ENCODE measurements around the gene CCL7. TPM values are rescaled to one million over a fixed set of nuclear protein-coding genes. Genes with fewer than 3 reads are reported as not detected.

The CCL7 gene
- total and polyA plus RNA-seq, 4 donors = not detected

DNA sequence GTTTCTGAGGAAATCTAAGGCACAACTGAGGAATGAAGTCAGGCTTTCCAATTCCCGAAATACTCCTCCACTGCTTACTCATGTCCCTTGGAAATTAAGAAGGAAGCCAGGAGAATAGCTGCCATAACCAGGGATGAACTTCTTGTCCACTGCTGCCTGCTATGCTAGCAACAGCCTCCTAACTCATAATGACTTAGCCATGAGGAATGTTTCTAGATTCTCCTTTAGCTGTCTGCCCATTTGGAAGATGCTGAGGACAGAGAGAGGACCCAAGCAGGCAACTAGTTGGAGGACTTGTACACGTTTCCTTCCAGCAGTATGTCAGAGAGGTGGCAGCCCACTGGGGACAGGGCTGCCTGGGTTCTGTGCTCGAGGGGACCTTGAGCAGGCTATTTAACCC, 15.9 kb upstream of the CCL7 start (continued):
- TF ChIP-seq REST (IDR thresholded peaks at IDR 0.05) (peak; percentile 84), YY1 (IDR thresholded peaks at IDR 0.05) (no peak)

- peak within 1 kb of the TSS in 1 of 2 donors; percentile 19 for H3K9ac ChIP-seq (ENCODE audit: low read depth in 1 of 2, low read length in 2 of 2)
- peaks cover 0 to 4% (median 2%) of the 10 kb centered on the region in 4 donors for H3K4me1 ChIP-seq (ENCODE audit: control insufficient read depth in 4 of 4, insufficient read depth in 4 of 4, low read length in 3 of 4)
- H3K36me3 ChIP-seq (ENCODE audit: control insufficient read depth in 4 of 4, insufficient read depth in 3 of 4, low read depth in 1 of 4, low read length in 3 of 4) = no peaks in the 10 kb centered on the region
- no peaks in the 10 kb centered on the region for H3K27me3 ChIP-seq (ENCODE audit: control insufficient read depth in 4 of 4, insufficient read depth in 4 of 4, low read length in 3 of 4)
- no peak for DNase-seq (ENCODE audit: low spot score)
- 14% methylated on average over 11 of the region's 11 CpGs for WGBS
- peak within 1 kb of the TSS; percentile 1 to 18 (median 16) for H3K4me3 ChIP-seq (ENCODE audit: low read depth in 1 of 3, low read length in 3 of 3)
- peak within 1 kb of the TSS; percentile 51 to 61 for H3K27ac ChIP-seq (ENCODE audit: low read depth in 1 of 2, low read length in 2 of 2)
- H3K9me3 ChIP-seq (ENCODE audit: control insufficient read depth in 4 of 4, low read length in 3 of 4) = no peaks in the 10 kb centered on the region
- TF ChIP-seq REST (IDR thresholded peaks at IDR 0.05) (peak; percentile 24), SP1 (IDR thresholded peaks at IDR 0.05) (peak; percentile 46), JUND (IDR thresholded peaks at IDR 0.05) (peak; percentile 19 to 54), MAX (IDR thresholded peaks at IDR 0.05) (peak; percentile 76), FOXA1 (IDR thresholded peaks at IDR 0.05) (no peak), HNF4G (IDR thresholded peaks at IDR 0.05) (no peak), GABPA (IDR thresholded peaks at IDR 0.05 in 1 of 2, conservative IDR thresholded peaks at IDR 0.05 in 1 of 2) (no peak), RXRA (IDR thresholded peaks at IDR 0.05) (peak in 1 of 2 donors; percentile 12), TAF1 (conservative IDR thresholded peaks at IDR 0.05) (no peak), ATF3 (IDR thresholded peaks at IDR 0.05) (no peak), YY1 (IDR thresholded peaks at IDR 0.05) (no peak), EGR1 (IDR thresholded peaks at IDR 0.05; ENCODE audit: low read depth in 2 of 2) (peak; percentile 38 to 50), HNF4A (conservative IDR thresholded peaks at IDR 0.05) (no peak), FOXA2 (IDR thresholded peaks at IDR 0.05) (no peak), RAD21 (IDR thresholded peaks at IDR 0.05) (no peak), NR2F2 (IDR thresholded peaks at IDR 0.05) (peak; percentile 89)
- TF ChIP-seq, protein P1, sequence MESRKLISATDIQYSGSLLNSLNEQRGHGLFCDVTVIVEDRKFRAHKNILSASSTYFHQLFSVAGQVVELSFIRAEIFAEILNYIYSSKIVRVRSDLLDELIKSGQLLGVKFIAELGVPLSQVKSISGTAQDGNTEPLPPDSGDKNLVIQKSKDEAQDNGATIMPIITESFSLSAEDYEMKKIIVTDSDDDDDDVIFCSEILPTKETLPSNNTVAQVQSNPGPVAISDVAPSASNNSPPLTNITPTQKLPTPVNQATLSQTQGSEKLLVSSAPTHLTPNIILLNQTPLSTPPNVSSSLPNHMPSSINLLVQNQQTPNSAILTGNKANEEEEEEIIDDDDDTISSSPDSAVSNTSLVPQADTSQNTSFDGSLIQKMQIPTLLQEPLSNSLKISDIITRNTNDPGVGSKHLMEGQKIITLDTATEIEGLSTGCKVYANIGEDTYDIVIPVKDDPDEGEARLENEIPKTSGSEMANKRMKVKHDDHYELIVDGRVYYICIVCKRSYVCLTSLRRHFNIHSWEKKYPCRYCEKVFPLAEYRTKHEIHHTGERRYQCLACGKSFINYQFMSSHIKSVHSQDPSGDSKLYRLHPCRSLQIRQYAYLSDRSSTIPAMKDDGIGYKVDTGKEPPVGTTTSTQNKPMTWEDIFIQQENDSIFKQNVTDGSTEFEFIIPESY (IDR thresholded peaks at IDR 0.05) = no peak
- TF ChIP-seq, protein P2, sequence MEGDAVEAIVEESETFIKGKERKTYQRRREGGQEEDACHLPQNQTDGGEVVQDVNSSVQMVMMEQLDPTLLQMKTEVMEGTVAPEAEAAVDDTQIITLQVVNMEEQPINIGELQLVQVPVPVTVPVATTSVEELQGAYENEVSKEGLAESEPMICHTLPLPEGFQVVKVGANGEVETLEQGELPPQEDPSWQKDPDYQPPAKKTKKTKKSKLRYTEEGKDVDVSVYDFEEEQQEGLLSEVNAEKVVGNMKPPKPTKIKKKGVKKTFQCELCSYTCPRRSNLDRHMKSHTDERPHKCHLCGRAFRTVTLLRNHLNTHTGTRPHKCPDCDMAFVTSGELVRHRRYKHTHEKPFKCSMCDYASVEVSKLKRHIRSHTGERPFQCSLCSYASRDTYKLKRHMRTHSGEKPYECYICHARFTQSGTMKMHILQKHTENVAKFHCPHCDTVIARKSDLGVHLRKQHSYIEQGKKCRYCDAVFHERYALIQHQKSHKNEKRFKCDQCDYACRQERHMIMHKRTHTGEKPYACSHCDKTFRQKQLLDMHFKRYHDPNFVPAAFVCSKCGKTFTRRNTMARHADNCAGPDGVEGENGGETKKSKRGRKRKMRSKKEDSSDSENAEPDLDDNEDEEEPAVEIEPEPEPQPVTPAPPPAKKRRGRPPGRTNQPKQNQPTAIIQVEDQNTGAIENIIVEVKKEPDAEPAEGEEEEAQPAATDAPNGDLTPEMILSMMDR (IDR thresholded peaks at IDR 0.05; ENCODE audit: low read depth, low read length, missing input control) = no peak
Measured at GRCh38 chr17:34254651-34255380, 15.2 kb upstream of the CCL7 start, which contains the start of gene CCL2. CCL2 (plus strand) TSS chr17:34255285; CDS start chr17:34255350, 65 bp downstream.

Measured in liver (tissue), 9 donors.